ENCODE results near the gene NRG2.

The NRG2 gene

DNA sequence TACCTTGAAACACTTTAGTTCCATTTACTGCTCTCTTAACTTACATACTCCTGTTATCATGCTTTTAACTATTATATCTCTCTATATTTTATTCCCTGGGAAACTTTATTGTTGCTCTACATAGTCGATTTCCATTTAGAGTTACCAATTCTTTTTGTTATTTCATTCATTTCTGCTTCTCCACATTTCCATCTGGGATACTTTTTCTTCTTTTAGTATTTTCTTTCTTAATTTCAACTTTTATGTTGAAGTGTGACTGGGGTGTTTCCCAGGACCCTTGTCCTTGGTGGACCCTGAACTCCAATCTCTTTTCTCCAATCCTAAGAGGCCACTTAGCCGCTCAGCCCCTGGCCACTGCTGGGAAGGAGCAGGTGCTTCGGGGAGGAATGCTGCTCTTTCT is 211.5 kb downstream of the NRG2 start:
- DNase-seq, result no peak

DNA sequence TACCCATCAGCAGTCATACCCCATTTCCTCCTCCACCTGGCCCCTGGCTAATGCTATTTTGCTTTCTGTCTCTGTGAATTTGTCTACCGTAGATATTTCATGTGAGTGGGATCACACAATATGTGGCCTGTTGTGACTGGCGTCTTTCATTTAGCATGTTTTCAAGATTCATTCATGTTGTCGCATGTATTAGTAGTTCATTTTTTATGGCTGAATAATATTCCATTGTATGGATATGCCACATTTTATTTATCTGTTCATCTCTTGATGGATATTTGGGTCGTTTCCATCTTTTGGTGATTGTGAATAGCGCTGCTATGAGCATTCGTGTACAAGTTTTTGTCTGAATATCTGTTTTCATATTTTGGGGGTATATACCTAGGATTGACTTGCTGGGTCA is 213.6 kb downstream of the NRG2 start:
- DNase-seq, result no peak

DNA sequence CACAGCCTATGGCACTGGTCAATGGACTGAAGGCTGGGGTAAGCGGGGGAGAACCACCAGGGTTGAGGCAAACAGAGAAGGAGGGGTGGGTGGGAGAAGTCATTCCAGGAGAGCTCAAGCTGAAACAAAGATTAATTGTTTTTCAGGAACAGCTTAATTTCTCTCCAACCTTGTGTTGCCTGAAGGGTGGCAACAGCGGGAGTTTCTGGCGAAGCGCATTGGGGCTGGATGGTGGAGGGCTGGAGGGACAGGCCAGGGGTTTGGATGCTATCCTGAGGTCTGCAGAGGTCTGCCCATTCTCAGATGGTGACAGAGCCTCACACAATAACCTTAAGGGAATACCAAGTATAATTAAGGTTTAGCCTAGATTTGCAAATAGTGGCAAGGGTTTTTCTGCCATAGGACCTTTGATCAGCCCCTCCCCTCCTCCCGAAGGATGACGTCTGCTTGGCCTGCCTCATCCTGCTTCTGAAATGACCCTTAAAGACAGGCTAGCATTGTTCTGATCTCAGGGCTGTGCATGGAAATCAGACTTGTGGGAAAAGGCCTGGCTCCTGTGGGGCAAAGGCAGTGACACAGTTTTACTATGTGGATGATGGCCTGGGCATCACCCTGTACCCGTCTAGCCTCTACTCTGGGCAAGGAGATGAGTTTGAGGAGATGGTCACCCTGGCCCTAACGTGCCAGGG is 214.7 kb downstream of the NRG2 start:
- no peak for DNase-seq

DNA sequence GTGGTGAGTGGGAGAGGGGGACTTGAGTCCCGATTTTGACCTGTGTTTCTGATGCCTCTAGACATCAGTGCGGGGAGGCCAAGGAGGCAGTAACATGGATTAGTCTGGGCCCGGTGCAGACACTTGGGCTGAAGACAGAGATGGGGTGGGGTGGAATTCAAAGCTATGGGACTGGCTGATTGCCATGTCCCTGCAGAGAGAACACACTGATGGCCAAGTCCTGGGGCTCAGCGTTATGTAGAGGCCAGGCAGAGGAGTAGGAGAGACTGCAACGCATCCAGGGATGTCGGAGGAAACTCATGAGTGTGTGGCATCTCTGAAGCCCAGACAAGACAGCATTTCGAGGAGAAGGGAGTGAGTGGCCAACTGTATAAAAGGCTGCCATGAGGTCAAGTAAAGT is 217.4 kb downstream of the NRG2 start:
- no peak for DNase-seq

DNA sequence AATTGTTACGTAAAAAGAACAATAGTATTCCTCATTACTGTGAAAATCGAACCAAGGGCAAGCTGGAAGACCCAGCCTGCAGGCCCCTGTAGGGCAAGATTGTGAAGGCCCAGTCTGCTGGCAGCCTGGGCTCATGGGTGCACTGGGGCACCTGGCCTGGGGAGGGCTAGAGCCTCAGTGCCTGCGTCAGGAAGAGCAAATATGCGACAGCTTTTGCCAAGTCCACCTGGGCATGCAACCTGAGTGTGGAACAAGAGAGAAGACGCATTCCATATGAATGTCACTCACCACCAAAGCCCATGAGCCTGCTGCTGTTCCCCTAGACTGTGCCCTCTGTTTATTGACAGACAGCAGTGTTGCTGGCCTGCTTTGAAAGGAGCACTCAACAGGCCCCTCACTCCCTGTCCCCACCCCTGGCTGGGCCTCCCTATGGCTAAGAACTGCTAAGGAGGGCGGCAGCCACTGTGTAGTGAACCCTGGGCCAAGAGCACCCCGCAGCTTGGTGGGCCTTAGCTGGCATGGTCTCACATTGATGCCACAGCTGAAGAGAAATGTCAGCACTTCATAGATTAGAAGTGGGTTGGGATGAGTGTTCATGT is 219.2 kb downstream of the NRG2 start:
- no peak for DNase-seq

DNA sequence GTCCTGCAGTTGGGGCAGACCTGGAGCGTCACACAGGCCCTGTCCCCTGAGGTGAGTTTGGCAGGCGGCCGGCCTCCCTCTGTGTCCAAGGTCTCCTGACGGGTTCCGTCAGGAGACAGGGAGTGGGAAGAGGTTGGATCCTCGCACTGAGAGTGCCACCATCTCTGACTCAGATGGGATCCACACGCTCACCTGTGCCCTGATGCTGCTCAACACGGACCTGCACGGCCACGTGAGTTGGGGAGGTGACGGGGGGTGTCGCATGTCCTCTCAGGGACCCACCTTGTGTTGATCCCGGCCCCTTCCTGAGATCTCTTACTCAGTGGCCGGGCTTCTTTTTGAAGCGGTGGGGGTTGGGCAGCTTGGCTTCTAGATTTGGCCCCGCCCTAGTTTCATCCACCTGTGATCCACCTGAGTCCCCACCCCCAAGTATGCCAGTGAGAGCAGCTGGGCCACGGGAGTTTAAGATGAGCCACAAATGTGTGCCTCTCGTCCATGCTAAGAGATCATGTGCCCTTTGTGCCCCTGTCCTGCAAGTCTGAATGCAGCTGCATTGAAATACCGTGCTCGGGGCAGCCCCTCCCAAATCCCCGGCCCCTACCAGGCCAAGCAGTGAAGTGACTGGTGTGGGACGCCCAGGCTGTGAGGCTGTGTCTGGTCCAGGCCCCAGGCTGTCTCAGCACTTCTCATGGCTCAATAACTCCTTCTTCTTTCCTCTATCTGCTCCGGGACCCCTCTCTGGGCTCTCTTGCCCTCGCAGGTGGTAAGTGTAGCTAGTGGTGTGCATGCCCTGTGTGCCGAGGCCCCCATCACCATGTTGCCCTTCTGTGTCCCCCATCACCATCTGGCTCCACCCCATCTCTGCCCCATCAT is 220.3 kb downstream of the NRG2 start:
- no peak for DNase-seq

DNA sequence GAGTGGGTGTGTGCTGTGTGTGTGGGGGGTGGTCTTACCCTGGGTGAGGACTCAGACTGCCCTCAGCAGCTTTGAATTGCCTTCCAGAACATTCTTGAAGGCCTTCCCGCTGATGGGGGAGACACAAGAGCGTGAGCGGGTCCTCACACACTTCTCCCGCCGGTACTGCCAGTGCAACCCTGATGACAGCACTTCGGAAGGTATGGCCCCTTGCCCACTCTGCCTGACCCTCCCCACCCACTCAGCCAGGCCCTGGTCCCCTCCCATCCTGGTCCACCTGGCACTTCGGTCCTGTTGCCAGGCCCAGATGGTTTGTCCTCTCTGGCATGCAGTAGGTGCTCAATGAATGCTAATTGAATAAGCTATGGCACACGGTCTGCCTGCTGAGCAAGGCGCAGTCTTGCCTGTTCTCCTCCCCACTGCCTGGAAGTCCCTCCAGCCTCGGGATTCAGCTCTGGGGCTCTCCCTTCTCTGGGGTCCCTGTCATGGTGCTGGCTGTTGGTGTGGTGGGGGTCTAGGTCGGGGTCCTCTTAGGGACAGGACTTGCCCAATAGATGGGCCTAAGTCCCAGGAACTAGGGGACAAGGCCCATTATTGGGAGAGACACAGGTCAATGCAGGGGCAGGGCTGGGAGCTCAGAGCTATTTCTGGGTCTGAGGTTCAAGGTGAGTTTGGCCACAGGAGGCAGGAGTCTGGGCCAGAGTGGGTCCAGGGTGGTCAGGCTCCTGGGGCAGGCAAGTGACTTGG is 221.1 kb downstream of the NRG2 start:
- no peak for DNase-seq

DNA sequence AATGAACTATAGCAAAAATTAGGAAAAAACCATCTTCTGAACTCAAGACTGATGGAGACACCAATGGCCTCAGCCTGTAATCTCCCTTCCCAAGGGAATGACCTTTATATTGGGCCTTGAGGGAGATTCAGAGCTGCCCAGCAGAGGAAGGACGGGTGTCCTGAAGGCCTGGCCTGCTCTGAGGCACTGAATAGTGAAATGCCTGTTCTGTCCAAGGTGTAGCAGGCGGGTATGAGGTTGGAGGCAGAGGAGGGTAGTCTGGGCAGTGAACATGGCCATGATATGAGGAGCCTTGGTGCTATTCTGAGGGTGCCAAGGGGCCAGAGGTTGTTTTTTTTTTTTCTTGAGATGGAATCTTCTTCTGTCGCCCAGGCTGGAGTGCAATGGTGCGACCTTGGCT is 222.5 kb downstream of the NRG2 start:
- no peak for DNase-seq

DNA sequence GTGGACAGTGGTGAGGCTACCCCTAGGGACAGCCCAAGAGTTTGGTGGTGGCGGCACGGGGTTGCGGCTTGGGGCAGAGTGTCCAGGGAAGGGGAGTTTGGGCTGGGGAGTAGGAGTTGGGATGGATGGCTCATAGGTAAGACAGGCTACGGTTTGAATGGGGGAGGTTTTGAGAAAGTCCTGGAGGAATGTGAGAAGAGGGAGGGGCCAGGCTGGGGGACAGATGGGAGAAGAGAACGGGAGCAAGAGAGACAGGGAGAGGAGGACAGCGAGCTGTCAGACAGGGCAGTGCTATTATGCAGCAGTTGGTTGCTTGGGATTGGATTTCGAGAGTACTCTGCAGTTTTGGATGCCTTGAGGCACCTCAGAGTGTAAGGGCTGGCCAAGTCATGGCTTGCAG is 223.0 kb downstream of the NRG2 start:
- no peak for DNase-seq

DNA sequence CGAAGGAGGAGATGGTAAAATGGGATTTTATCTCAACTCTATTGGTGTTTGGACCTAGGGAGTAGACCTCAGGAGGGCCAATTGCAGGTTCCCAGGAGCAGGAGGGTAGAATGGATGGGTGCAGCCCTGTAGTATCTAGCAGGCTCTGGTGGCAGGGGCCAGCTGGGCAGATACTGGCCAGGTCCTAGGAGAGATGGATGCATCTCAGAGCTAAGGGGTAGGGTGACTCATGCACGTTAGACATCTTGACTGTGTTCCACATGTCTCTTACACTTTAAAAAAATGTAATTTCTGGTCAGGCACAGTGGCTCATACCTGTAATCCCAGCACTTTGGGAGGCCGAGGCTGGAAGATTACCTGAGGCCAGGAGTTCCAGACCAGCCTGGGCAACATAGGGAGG is 225.1 kb downstream of the NRG2 start:
- no peak for DNase-seq

DNA sequence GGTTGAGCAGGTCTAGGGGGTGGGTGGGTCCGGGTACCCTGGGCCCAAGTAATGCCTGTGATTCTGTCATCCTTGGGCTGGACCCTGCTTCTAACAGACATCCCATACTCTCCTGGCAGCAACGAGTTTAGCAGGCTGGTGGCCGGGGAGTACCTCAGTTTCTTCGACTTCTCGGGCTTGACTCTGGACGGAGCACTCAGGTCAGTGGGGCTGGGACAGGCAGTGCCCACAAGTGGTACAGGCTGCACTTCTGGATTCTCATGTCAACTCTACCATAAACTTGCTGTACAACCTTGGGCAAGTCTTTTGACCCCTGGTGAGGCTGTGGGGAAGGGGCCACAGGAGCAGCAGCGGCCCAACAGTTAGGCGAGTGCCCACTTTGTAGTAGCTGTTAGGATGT is 225.7 kb downstream of the NRG2 start:
- DNase-seq, result no peak

DNA sequence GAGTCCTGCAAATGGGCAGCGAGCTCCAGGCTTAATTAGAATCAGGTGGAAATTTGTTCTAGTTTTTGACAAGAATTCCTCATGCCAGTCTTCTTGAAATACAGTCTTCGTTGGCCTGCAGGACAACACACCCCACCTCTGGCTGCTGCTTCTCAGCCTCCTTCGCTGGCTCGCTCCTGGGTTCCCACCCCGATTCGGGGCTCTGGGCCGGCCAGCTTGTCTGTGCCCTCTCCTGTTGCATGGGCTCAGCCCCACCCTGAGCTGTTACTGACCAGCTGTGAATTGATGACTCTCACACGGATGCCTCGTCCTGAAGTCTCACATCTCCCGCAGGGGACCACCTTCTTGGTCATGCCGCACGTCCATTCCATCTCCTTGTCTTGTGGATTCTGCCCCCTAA is 226.5 kb downstream of the NRG2 start:
- DNase-seq, result no peak

DNA sequence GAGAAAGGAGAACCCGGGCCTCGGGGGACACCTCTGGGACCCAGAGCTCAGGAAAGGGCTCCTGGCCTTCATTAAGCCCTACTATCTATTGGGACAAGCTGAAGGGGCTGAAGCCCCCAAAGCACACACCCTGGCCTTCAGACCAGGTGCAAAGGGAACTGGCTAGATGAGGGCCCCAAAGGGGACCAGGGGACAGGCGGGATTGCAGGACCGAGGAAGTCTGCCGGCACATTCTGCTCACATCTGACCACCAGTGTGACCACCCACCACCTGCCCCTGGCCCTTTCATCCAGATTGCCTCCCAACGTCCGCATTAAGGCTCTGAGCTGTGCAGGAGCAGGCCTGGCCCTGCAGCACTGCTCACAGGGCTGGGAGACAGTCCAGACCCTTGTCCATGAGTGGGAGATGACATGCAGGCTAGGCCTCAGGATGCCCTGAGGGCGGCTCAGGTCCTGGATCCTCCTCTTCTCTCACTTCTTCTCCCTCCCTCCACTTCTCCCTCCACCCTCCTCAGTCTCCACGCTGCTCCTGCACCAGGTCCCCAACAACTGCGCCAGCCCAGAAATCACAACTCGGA is 228.3 kb downstream of the NRG2 start:
- DNase-seq, result no peak

DNA sequence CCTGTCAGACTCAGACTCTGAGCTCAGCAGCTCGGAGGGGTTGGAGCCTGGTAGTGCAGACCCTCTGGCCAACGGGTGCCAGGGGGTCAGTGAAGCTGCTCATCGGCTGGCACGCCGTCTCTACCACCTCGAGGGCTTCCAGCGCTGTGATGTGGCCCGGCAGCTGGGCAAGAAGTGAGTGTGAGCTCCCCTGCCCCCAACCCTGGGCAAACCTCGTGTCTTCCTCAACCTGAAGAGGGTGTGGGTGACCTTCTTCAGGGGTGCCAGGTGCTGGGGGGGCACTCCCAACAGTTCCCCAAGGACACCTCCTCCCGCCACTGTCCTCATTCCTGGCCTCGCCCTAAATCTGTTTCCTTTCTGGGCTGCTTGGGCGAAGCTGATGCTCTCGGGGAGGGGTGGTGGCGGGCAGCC is 228.9 kb downstream of the NRG2 start:
- no peak for DNase-seq

DNA sequence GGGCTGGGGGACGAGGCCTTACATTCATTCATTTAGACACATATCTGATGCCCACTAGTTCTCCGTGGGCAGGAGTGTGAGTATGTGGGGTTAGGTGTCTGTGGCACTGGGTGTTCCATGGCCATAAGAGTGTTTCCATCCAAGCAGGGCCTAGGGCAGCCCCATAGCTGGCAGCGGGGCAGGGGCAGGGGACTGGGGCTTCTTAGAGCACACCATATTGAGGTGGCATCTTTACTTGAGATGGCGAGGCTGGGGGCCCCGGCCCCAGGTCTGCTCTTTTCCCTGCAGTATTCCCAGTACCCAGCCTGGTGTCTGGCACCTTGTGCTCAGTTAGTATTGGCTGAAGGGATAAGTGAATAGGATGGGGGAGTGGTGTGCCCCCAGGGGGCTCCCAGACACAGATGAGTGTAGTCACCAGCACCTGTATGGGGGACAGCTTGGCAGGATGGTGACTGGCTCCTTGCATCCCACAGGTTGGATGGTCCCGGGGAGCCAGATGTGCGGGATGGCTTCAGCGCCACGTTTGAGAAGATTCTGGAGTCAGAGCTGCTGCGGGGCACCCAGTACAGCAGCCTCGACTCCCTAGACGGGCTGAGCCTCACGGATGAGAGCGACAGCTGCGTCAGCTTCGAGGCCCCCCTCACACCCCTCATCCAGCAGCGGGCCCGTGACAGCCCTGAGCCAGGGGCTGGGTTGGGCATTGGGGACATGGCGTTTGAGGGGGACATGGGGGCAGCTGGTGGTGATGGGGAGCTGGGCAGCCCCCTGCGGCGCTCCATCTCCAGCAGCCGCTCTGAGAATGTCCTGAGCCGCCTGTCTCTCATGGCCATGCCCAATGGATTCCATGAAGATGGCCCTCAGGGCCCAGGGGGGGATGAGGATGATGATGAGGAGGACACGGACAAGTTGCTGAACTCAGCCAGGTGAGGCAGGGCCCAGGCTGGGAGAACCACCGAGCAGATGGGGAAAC is 230.0 kb downstream of the NRG2 start:
- DNase-seq, result no peak

DNA sequence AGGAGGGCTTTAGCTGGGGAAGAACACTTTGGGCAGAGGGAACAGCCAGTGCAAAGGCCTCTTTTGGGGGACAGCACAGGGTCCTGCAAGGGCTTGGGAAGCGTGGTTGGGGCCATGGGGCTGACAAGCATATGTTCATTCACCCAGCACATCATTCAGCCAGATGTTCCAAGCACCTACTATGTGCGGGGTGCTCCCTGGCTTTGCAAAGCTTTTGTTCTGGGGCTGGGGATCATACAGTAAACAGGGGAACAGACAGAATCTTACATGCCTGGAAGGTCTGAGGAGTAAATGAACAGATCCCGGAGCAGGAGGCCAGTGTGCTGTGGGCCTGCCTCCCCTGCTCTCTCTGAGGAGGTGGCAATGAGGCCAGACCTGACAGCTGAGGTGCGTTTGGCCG is 230.8 kb downstream of the NRG2 start:
- no peak for DNase-seq

DNA sequence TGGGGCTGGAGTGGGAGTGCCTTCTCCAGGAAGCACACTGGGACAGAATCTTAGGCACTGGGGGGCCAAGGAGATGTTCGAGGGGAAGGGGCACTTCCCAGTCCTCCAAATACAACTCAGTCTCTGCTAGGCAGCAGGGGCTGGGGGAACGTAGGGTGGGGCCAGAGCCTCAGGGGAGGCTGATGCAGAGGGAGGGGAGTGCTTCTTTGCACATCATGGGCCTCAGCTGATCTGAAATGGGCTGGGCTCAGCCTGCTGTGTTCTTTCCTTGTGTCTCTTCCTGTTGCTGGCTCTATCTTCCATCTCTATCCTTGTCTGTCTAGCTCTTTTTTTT is 231.9 kb downstream of the NRG2 start:
- no peak for DNase-seq

DNA sequence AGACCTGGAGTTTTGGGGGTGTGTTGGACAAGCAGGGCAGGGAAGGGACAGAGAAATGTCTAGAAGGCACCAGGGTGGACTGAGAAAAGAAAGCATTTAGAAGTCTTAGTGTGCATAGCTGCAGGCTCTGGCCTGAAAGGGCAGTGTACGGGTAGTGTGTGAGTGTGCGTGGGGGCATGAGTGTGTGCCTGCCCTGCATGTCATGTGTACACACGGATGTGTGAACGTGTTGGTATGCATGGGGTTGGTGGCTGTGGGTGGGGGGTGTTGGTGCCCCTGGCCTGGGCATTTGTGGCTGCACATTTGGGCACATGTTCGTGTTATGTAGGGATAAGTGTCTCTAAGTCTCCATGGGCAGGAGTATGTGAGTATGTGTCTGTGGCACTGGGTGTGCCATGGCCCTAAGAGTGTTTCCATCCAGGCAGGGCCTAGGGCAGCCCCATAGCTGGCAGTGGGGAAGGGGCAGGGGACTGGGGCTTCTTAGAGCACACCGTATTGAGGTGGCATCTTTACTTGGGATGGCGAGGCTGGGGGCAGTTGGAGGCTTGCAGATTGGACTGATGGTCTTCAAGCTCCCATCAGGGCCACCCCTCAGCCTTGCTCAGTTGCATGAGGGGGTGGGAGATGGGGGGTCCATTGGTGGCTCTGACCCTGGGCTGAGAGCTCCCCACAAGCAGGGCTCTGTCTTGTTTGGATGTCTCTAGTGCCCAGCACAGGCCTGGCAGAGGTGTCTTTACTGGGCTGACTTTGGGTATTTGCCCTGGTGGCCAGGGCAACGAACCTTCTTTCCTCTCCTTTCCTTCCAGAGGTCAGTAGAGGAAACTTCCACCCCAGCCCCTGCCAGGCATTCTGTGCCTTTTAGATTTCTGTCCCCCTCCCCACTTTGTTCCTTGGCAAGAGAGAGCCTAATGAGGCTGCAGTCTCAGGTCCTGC is 232.5 kb downstream of the NRG2 start:
- DNase-seq, result no peak

DNA sequence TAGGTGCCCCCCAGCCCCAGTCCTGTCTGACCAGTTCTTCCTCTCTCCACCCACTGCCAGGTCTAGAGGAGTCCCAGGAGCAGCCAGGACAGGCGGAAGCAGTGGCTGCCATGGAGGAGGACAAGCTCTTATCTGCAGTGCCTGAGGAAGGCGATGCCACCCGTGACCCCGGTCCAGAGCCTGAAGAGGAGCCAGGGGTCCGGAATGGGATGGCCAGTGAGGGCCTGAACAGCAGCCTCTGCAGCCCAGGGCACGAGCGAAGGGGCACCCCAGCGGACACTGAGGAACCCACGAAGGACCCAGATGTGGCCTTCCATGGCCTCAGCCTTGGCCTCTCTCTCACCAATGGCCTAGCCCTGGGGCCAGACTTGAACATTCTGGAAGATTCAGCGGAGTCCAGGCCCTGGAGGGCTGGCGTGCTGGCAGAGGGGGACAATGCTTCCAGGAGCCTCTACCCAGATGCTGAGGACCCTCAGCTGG is 233.7 kb downstream of the NRG2 start:
- DNase-seq, result no peak

DNA sequence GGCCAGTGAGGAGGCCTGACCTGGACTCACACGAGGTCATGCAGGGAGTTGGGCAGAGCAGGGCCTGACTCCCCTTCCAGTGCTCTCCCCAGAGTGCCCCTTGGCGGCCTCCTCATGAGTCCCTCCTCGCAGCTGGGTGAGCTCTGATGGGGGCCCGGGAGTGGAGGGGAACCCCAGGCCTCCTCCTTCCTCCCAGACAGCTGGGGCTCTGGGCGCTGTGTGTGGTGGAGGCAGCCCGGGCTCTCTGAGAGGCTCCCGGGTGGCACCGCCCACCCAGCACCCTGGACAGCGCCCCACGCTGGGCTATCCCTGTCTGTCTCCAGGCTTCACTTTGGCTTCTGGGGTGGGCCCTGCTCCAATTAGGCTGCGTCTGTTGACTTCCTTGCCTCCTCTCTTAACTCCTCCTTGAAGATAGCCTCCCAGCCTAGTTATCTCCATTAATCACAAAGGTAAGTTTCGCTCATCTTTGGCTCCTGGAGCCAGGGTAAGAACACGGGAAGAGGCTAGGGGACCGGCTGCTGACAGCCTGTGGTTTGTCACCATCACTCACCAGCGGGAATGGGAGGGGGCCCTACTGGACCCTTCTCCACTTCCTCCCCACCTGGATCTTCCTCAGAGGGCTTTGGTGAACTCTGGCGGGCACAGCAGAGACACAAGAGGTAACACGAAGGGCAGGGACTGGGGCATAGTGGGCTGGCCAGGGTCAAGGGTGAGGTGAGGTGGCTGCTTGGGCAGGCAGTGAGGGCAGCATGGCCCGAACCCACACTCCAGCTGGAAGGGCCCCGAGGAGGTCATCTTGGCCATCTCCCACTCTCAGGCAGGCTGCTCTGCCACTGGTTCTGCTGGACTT is 234.4 kb downstream of the NRG2 start:
- DNase-seq, result no peak
